ENCODE results near the gene KRTAP5-5.

GRCh38 chr11:1670905-1671371, 41.4 kb downstream of the KRTAP5-5 start:
- no peak for TF ChIP-seq POLR2A (IDR thresholded peaks at IDR 0.05)
- TF ChIP-seq, protein P1, sequence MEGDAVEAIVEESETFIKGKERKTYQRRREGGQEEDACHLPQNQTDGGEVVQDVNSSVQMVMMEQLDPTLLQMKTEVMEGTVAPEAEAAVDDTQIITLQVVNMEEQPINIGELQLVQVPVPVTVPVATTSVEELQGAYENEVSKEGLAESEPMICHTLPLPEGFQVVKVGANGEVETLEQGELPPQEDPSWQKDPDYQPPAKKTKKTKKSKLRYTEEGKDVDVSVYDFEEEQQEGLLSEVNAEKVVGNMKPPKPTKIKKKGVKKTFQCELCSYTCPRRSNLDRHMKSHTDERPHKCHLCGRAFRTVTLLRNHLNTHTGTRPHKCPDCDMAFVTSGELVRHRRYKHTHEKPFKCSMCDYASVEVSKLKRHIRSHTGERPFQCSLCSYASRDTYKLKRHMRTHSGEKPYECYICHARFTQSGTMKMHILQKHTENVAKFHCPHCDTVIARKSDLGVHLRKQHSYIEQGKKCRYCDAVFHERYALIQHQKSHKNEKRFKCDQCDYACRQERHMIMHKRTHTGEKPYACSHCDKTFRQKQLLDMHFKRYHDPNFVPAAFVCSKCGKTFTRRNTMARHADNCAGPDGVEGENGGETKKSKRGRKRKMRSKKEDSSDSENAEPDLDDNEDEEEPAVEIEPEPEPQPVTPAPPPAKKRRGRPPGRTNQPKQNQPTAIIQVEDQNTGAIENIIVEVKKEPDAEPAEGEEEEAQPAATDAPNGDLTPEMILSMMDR (IDR thresholded peaks at IDR 0.05), result no peak
- TF ChIP-seq POLR2AphosphoS5 (IDR thresholded peaks at IDR 0.05), result no peak
